GM23338 (cell line): ENCODE data around the gene NCSTN. TPM values are rescaled to one million over a fixed set of nuclear protein-coding genes. Genes with fewer than 3 reads are reported as not detected.

Source experiments
- ATAC-seq: fragments of 200-7000 bp; cut with Tn5 transposase; 3 replicates; pipeline ENCODE4 v1.9.1; 2020
- DNase-seq: peaks from one replicate; pipeline ENCODE4 v3.0.0-alpha.2; 2015; ENCODE audit warnings: low spot score
- H2AFZ ChIP-seq: fragments of 200-600 bp; sonication (generic); 2 replicates; pipeline ENCODE4 v1.8.0; 2016; ENCODE audit warnings: antibody characterized with exemption, mild to moderate bottlenecking, moderate library complexity
- H3F3A ChIP-seq: fragments of 200-600 bp; sonication (generic); replicated peaks from 2 replicates; pipeline ENCODE4 v1.8.0; 2017; ENCODE audit warnings: antibody characterized with exemption, mixed run types, low read depth
- H3K27ac ChIP-seq: fragments of 200-600 bp; sonication (generic); 2 replicates; pipeline ENCODE4 v1.6.1; 2016; ENCODE audit warnings: low read depth
- H3K27me3 ChIP-seq: fragments of 200-600 bp; sonication (generic); 2 replicates; pipeline ENCODE4 v1.8.0; 2016; ENCODE audit warnings: mild to moderate bottlenecking, mixed run types, moderate library complexity; ENCODE audit not compliant: insufficient read depth
- H3K36me3 ChIP-seq: fragments of 200-600 bp; sonication (generic); 2 replicates; pipeline ENCODE4 v1.8.0; 2016; ENCODE audit warnings: mild to moderate bottlenecking; ENCODE audit not compliant: insufficient read depth
- H3K4me1 ChIP-seq: fragments of 200-600 bp; sonication (generic); 2 replicates; pipeline ENCODE4 v1.8.0; 2016; ENCODE audit warnings: mild to moderate bottlenecking, moderate library complexity; ENCODE audit not compliant: insufficient read depth
- H3K4me2 ChIP-seq: fragments of 200-600 bp; sonication (generic); 2 replicates; pipeline ENCODE4 v1.7.1; 2017; ENCODE audit warnings: mixed run types
- H3K4me3 ChIP-seq: fragments of 200-600 bp; sonication (generic); 2 replicates; pipeline ENCODE4 v1.6.1; 2016; ENCODE audit warnings: mixed run types
- H3K79me2 ChIP-seq: fragments of 200-600 bp; sonication (generic); replicated peaks from 2 replicates; pipeline ENCODE4 v1.8.0; 2017; ENCODE audit warnings: mild to moderate bottlenecking; ENCODE audit not compliant: insufficient read depth
- H3K9me2 ChIP-seq: fragments of 200-600 bp; sonication (generic); 2 replicates; pipeline ENCODE4 v1.8.0; 2017; ENCODE audit not compliant: insufficient read depth
- H4K20me1 ChIP-seq: fragments of 200-600 bp; sonication (generic); replicated peaks from 2 replicates; pipeline ENCODE4 v1.8.0; 2017; ENCODE audit warnings: mild to moderate bottlenecking; ENCODE audit not compliant: insufficient read depth
- H3K27ac Mint-ChIP-seq: 2 replicates; pipeline ENCODE4 v1.8.0; 2020; ENCODE audit warnings: inconsistent platforms, mild to moderate bottlenecking, moderate library complexity, mixed read lengths
- H3K27me3 Mint-ChIP-seq: 3 replicates; pipeline ENCODE4 v1.8.0; 2022; ENCODE audit warnings: low read depth, mild to moderate bottlenecking, moderate library complexity, mixed read lengths, inconsistent platforms; ENCODE audit not compliant: insufficient read depth, poor library complexity
- H3K36me3 Mint-ChIP-seq: 3 replicates; pipeline ENCODE4 v1.8.0; 2021; ENCODE audit warnings: low read depth, mild to moderate bottlenecking, inconsistent platforms, moderate library complexity, mixed read lengths
- H3K4me1 Mint-ChIP-seq: 3 replicates; pipeline ENCODE4 v1.8.0; 2020; ENCODE audit warnings: mild to moderate bottlenecking, inconsistent platforms, mixed read lengths
- H3K4me3 Mint-ChIP-seq: 3 replicates; pipeline ENCODE4 v1.8.0; 2021; ENCODE audit warnings: moderate library complexity, mild to moderate bottlenecking, inconsistent platforms, mixed read lengths
- H3K9me3 Mint-ChIP-seq: 3 replicates; pipeline ENCODE4 v1.8.0; 2020; ENCODE audit warnings: moderate library complexity, mild to moderate bottlenecking, inconsistent platforms, mixed read lengths
- CREB1 ChIP-seq: fragments of 250-450 bp; sonication (Bioruptor Pico); IDR thresholded peaks from 2 replicates; pipeline ENCODE4 v1.5.0; 2020; ENCODE audit warnings: low read depth, mild to moderate bottlenecking, moderate library complexity
- EZH2 ChIP-seq: fragments of 200-600 bp; sonication (generic); IDR thresholded peaks from one replicate; pipeline ENCODE4 v1.8.0; 2017; ENCODE audit warnings: antibody characterized with exemption, mild to moderate bottlenecking, low read depth; ENCODE audit not compliant: unreplicated experiment
- EZH2phosphoT487 ChIP-seq: fragments of 200-600 bp; sonication (generic); IDR thresholded peaks from one replicate; pipeline ENCODE4 v1.8.1; 2018; ENCODE audit warnings: antibody characterized with exemption; ENCODE audit not compliant: unreplicated experiment
- JUNB ChIP-seq: IDR thresholded peaks from one replicate; pipeline ENCODE4 v1.6.1; 2016; ENCODE audit warnings: antibody characterized with exemption; ENCODE audit not compliant: unreplicated experiment
- NANOG ChIP-seq: IDR thresholded peaks from 2 replicates; pipeline ENCODE4 v1.6.1; 2016; ENCODE audit warnings: antibody characterized with exemption, borderline replicate concordance
- POLR2AphosphoS5 ChIP-seq: IDR thresholded peaks from 2 replicates; pipeline ENCODE4 v1.6.1; 2016; ENCODE audit warnings: antibody characterized with exemption, low read depth
- REST ChIP-seq: IDR thresholded peaks from one replicate; pipeline ENCODE4 v1.6.1; 2018; ENCODE audit warnings: antibody characterized with exemption; ENCODE audit not compliant: unreplicated experiment
- STAT1 ChIP-seq: IDR thresholded peaks from one replicate; pipeline ENCODE4 v1.6.1; 2016; ENCODE audit warnings: antibody characterized with exemption; ENCODE audit not compliant: unreplicated experiment
- ZNF114 ChIP-seq: fragments of 250-450 bp; sonication (Bioruptor Pico); IDR thresholded peaks from 2 replicates; pipeline ENCODE4 v1.5.0; 2020; ENCODE audit warnings: mild to moderate bottlenecking, moderate library complexity
- ZNF331 ChIP-seq: fragments of 250-450 bp; sonication (Bioruptor Pico); IDR thresholded peaks from 2 replicates; pipeline ENCODE4 v1.5.0; 2020; ENCODE audit warnings: low read depth, mild to moderate bottlenecking, moderate library complexity
- ZNF462 ChIP-seq: fragments of 250-450 bp; sonication (Bioruptor Pico); IDR thresholded peaks from 2 replicates; pipeline ENCODE4 v1.5.0; 2020; ENCODE audit warnings: mild to moderate bottlenecking, moderate library complexity
- polyA plus RNA-seq: library from polyadenylated mRNA; unstranded; fragments of >200 nt; fragmentation: Nextera tagmentation; extraction: Ambion mirVana; gene quantifications from 2 replicates; pipeline ENCODE4 v1.2.1, GENCODE V29; 2016
- total RNA-seq: library from RNA; depleted of rRNA; stranded (reverse); fragments of >200 nt; shearing (Covaris generic); gene quantifications from 2 replicates; pipeline ENCODE4 v1.2.3, GENCODE V29; 2014
- TF ChIP-seq, protein P1 (sequence below): IDR thresholded peaks from 2 replicates; pipeline ENCODE4 v1.6.1; 2016; ENCODE audit warnings: antibody characterized with exemption
- TF ChIP-seq, protein P2 (sequence below), 2 experiments: fragments of 200-600 bp in 1 of 2; sonication (generic) in 1 of 2; conservative IDR thresholded peaks; 2 replicates each; pipeline versions ENCODE4 v1.5.1 to v1.6.1; 2016 to 2017; ENCODE audit warnings: antibody characterized with exemption in 2 of 2, low read depth in 2 of 2, mild to moderate bottlenecking in 2 of 2, moderate library complexity in 1 of 2

NCSTN gene
- total and polyA plus RNA-seq, 2 experiments from 2014 or later = 36.0 to 45.9 TPM

GRCh38 chr1:160340146-160340545 lies 3.0 kb upstream of the NCSTN start:
- Histone ChIP-seq H3K27me3 (no peaks in the 10 kb centered on the region), H4K20me1 (peaks cover 20% of the 10 kb centered on the region), H3K4me2 (no peak overlapping the region), H3K9me2 (no peaks in the 10 kb centered on the region), H3K4me3 (no peak overlapping the region), H3K36me3 (peaks cover 31% of the 10 kb centered on the region), H3K4me1 (peaks cover 18% of the 10 kb centered on the region), H3K27ac (no peak overlapping the region), H3F3A (no peaks in the 10 kb centered on the region; the same call in 1 of the 2 replicates), H3K79me2 (peaks cover 78% of the 10 kb centered on the region), H2AFZ (no peak overlapping the region)
- Mint-ChIP-seq H3K4me1 (peaks cover 14% of the 10 kb centered on the region), H3K9me3 (no peaks in the 10 kb centered on the region), H3K36me3 (peaks cover 25% of the 10 kb centered on the region), H3K27ac (no peak overlapping the region), H3K27me3 (peaks cover 2% of the 10 kb centered on the region), H3K4me3 (no peak overlapping the region)
- no peak for DNase-seq
- no peak for TF ChIP-seq ZNF114
- TF ChIP-seq, protein P1, sequence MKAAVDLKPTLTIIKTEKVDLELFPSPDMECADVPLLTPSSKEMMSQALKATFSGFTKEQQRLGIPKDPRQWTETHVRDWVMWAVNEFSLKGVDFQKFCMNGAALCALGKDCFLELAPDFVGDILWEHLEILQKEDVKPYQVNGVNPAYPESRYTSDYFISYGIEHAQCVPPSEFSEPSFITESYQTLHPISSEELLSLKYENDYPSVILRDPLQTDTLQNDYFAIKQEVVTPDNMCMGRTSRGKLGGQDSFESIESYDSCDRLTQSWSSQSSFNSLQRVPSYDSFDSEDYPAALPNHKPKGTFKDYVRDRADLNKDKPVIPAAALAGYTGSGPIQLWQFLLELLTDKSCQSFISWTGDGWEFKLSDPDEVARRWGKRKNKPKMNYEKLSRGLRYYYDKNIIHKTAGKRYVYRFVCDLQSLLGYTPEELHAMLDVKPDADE = no peak
- TF ChIP-seq EZH2phosphoT487 = no peak
- no peak for TF ChIP-seq ZNF331 (CRISPR knock-in tag)
- no peak for TF ChIP-seq STAT1
- no peak for TF ChIP-seq EZH2
- TF ChIP-seq, protein P2, sequence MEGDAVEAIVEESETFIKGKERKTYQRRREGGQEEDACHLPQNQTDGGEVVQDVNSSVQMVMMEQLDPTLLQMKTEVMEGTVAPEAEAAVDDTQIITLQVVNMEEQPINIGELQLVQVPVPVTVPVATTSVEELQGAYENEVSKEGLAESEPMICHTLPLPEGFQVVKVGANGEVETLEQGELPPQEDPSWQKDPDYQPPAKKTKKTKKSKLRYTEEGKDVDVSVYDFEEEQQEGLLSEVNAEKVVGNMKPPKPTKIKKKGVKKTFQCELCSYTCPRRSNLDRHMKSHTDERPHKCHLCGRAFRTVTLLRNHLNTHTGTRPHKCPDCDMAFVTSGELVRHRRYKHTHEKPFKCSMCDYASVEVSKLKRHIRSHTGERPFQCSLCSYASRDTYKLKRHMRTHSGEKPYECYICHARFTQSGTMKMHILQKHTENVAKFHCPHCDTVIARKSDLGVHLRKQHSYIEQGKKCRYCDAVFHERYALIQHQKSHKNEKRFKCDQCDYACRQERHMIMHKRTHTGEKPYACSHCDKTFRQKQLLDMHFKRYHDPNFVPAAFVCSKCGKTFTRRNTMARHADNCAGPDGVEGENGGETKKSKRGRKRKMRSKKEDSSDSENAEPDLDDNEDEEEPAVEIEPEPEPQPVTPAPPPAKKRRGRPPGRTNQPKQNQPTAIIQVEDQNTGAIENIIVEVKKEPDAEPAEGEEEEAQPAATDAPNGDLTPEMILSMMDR (conservative IDR thresholded peaks at IDR 0.05; ENCODE audit: low read depth in 2 of 2) = no peak
- TF ChIP-seq REST = no peak
- no peak for TF ChIP-seq POLR2AphosphoS5
- no peak for TF ChIP-seq ZNF462 (CRISPR knock-in tag)
- no peak for TF ChIP-seq CREB1 (CRISPR knock-in tag)
- no peak for TF ChIP-seq NANOG
- no peak for TF ChIP-seq JUNB
- ATAC-seq = no peak
